ENCODE data around the gene NOA1.

Gene NOA1

GRCh38 chr4:57018980-57019379 is 41.6 kb upstream of the NOA1 start:
- Histone ChIP-seq H3K4me3 (ENCODE audit: low read length) (no peak overlapping the region), H3K79me2 (ENCODE audit: control insufficient read depth, low read length) (0 out of 2 replicates have a peak, but pooled peaks cover 2% of the 10 kb centered on the region), H3K36me3 (ENCODE audit: control insufficient read depth, low read length) (peaks cover 87% of the 10 kb centered on the region), H3F3A (ENCODE audit: control insufficient read depth, insufficient read depth) (no peaks in the 10 kb centered on the region), H3K27ac (ENCODE audit: low read depth, low read length) (no peak overlapping the region), H3K9me2 (replicated peaks; ENCODE audit: control insufficient read depth, low read length) (no peaks in the 10 kb centered on the region), H3K27me3 (ENCODE audit: control insufficient read depth, low read length) (no peaks in the 10 kb centered on the region), H3K9me3 (ENCODE audit: control insufficient read depth, insufficient read depth, low read length) (no peaks in the 10 kb centered on the region), H4K20me1 (ENCODE audit: control insufficient read depth, insufficient read depth, low read depth, low read length) (no peaks in the 10 kb centered on the region), H3K4me1 (ENCODE audit: control insufficient read depth, low read length) (no peaks in the 10 kb centered on the region), H3K4me2 (ENCODE audit: low read length) (no peak overlapping the region)
- no peak for TF ChIP-seq EZH2phosphoT487 (IDR thresholded peaks at IDR 0.05; ENCODE audit: borderline replicate concordance, low read length)
- no peak for TF ChIP-seq CTCF (IDR thresholded peaks at IDR 0.05; ENCODE audit: low read depth, low read length, poor library complexity, severe bottlenecking)

GRCh38 chr4:57013543-57014120 is 36.2 kb upstream of the NOA1 start:
- Histone ChIP-seq H3K9me3 (ENCODE audit: control insufficient read depth, insufficient read depth, low read length) (no peaks in the 10 kb centered on the region), H3K4me1 (ENCODE audit: control insufficient read depth, low read length) (no peaks in the 10 kb centered on the region), H3K9me2 (replicated peaks; ENCODE audit: control insufficient read depth, low read length) (no peaks in the 10 kb centered on the region), H3F3A (ENCODE audit: control insufficient read depth, insufficient read depth) (no peaks in the 10 kb centered on the region), H3K79me2 (ENCODE audit: control insufficient read depth, low read length) (peaks cover 2% of the 10 kb centered on the region; the same call in 1 of the 2 replicates), H3K27me3 (ENCODE audit: control insufficient read depth, low read length) (no peaks in the 10 kb centered on the region), H3K36me3 (ENCODE audit: control insufficient read depth, low read length) (peaks cover 80% of the 10 kb centered on the region), H3K4me2 (ENCODE audit: low read length) (no peak overlapping the region), H4K20me1 (ENCODE audit: control insufficient read depth, insufficient read depth, low read depth, low read length) (no peaks in the 10 kb centered on the region; the same call in 1 of the 2 replicates), H3K27ac (ENCODE audit: low read depth, low read length) (no peak overlapping the region), H3K4me3 (ENCODE audit: low read length) (no peak overlapping the region)
- no peak for TF ChIP-seq CTCF (IDR thresholded peaks at IDR 0.05; ENCODE audit: low read depth, low read length, poor library complexity, severe bottlenecking)
- TF ChIP-seq EZH2phosphoT487 (IDR thresholded peaks at IDR 0.05; ENCODE audit: borderline replicate concordance, low read length): no peak

- Histone ChIP-seq H3K27me3 (ENCODE audit: control insufficient read depth, low read length) (no peaks in the 10 kb centered on the region), H3K4me2 (ENCODE audit: low read length) (no peak overlapping the region), H3K4me1 (ENCODE audit: control insufficient read depth, low read length) (no peaks in the 10 kb centered on the region), H3F3A (ENCODE audit: control insufficient read depth, insufficient read depth) (no peaks in the 10 kb centered on the region), H4K20me1 (ENCODE audit: control insufficient read depth, insufficient read depth, low read depth, low read length) (no peaks in the 10 kb centered on the region), H3K4me3 (ENCODE audit: low read length) (no peak overlapping the region), H3K9me2 (replicated peaks; ENCODE audit: control insufficient read depth, low read length) (no peaks in the 10 kb centered on the region), H3K79me2 (ENCODE audit: control insufficient read depth, low read length) (peaks cover 22% of the 10 kb centered on the region), H3K9me3 (ENCODE audit: control insufficient read depth, insufficient read depth, low read length) (no peaks in the 10 kb centered on the region), H3K36me3 (ENCODE audit: control insufficient read depth, low read length) (peaks cover 74% of the 10 kb centered on the region), H3K27ac (ENCODE audit: low read depth, low read length) (no peak overlapping the region)
- TF ChIP-seq EZH2phosphoT487 (IDR thresholded peaks at IDR 0.05; ENCODE audit: borderline replicate concordance, low read length): no peak
- no peak for TF ChIP-seq CTCF (IDR thresholded peaks at IDR 0.05; ENCODE audit: low read depth, low read length, poor library complexity, severe bottlenecking)
Measured at GRCh38 chr4:56999751-57000150, 22.3 kb upstream of the NOA1 start.

All from DOHH2 (cell line).